ENCODE results near the gene DUSP5.
A peak's percentile ranks its signal among the peaks of the same experiment; 100 is the strongest.

DUSP5 gene

DNA sequence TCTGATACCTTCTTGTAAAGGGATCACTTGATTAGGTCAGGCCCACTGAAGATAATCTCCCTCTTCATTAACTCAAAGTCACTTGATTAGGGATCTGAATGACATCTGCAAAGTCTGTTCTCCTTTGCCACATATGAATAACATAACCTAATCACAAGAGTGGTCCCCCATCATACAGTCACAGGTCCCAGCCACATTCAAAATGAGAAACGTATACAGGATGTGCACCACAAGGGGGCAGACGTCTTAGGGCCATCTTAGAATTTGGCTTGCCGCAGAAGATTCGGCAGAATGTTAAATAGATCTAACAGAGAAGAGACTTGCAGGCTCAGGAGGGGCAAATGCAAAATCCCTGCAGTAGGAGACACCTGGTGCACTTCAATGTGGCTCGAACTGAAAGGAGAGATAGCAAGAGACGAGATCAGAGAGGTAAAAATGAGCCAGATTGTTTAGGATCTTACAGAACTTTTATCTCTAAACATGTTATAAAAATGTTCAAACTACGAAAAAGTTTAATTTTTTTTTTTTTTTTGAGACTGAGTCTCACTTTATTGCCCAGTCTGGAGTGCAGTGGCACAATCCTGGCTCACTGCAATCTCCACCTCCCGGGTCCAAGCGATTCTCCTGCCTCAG lies 59.4 kb downstream of the DUSP5 start:
- no peak overlapping the region for H3K4me3 ChIP-seq (ENCODE audit: low read depth, low read length)
- TF ChIP-seq, protein P1, sequence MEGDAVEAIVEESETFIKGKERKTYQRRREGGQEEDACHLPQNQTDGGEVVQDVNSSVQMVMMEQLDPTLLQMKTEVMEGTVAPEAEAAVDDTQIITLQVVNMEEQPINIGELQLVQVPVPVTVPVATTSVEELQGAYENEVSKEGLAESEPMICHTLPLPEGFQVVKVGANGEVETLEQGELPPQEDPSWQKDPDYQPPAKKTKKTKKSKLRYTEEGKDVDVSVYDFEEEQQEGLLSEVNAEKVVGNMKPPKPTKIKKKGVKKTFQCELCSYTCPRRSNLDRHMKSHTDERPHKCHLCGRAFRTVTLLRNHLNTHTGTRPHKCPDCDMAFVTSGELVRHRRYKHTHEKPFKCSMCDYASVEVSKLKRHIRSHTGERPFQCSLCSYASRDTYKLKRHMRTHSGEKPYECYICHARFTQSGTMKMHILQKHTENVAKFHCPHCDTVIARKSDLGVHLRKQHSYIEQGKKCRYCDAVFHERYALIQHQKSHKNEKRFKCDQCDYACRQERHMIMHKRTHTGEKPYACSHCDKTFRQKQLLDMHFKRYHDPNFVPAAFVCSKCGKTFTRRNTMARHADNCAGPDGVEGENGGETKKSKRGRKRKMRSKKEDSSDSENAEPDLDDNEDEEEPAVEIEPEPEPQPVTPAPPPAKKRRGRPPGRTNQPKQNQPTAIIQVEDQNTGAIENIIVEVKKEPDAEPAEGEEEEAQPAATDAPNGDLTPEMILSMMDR (IDR thresholded peaks at IDR 0.05; ENCODE audit: control insufficient read depth, extremely low read depth, insufficient read depth): peak; percentile 83
- DNase-seq (ENCODE audit: low read depth): no peak

DNA sequence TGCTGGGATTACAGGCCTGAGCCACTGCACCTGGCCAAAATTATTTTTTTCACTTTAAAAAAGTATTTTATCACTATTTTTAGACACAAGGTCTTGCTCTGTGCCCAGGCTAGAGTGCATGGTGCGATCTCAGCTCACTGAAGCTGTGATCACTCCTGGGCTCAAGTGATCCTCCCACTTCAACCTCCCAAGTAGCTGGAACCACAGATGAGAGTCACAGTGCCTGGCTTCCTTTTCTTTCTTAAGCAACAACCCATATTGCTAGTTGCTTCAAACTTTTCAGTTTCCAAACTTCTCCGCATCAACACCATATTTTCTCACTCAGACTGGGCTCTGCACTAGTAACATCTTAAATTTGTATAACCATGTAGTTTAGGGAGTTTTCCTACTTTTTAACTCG lies 60.3 kb downstream of the DUSP5 start:
- no peak for DNase-seq (ENCODE audit: low read depth)

DNA sequence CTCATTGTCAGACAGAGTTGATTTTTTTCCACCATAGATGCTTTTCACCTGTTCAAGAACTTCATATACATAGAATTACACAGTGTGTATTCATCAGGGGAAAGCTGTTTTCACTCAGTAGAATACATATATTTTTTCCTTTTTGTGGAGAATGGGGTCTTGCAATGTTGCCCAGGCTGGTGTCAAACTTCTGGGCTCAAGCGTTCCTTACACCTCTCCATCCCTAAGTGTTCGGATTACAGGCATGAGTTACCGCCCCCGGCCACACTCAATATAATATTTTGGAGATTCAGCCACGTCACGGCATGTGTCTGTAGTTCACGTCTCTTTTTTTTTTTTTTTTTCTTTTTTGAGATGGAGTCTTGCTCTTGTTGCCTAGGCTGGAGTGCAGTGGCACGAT lies 62.3 kb downstream of the DUSP5 start:
- H3K4me3 ChIP-seq (ENCODE audit: low read depth, low read length): no peak overlapping the region
- TF ChIP-seq, protein P1 (IDR thresholded peaks at IDR 0.05; ENCODE audit: control insufficient read depth, extremely low read depth, insufficient read depth): no peak
- DNase-seq (ENCODE audit: low read depth): no peak

More for the DNA sequence above, 60.3 kb downstream of the DUSP5 start:
- no peak overlapping the region for H3K4me3 ChIP-seq (ENCODE audit: low read depth, low read length)
- TF ChIP-seq, protein P1 (IDR thresholded peaks at IDR 0.05; ENCODE audit: control insufficient read depth, extremely low read depth, insufficient read depth): no peak
